Stimulated activated CD8-positive, alpha-beta memory T cell treated with anti-CD3 and anti-CD28 coated beads, Interleukin-15, amount 100 ng/mL, for 4 hours (primary cell): ENCODE measurements around the gene SPINK1.
"Not testable (repeated sequence)": the region's sequence is repeated elsewhere in the genome, so short reads cannot be mapped to it uniquely, and the experiment has no call there.

Experiments used
- DNase-seq, 2 donors: peaks; one replicate each; pipeline ENCODE4 v3.0.0-alpha.2; 2020; ENCODE audit warnings: low read depth in 2 of 2

The SPINK1 gene, protein sequence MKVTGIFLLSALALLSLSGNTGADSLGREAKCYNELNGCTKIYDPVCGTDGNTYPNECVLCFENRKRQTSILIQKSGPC

GRCh38 chr5:147831465-147831864, at the start of gene SPINK1:
SPINK1 (minus strand) TSS chr5:147831671; CDS start chr5:147831577, 94 bp downstream.
- no peak for DNase-seq

DNA sequence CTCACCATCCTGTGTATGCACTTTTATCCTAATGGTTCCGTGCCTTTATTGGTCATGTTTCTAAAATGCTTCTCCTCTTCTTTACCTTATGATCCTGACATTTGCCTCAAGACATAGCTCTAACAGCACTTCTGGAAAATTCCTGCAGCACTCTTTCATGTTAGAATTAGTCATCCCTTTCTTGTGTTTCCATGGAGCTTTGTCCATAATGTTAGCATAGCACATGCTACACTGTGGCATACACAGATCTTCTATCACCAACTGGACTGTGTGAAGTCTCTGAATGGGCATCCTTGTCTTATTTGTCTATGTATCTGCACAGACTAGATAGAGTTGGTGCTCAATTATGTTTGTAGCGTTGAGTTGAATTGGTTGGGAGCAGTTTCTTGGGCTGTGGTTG, 49.0 kb upstream of the SPINK1 start:
- no peak for DNase-seq

DNA sequence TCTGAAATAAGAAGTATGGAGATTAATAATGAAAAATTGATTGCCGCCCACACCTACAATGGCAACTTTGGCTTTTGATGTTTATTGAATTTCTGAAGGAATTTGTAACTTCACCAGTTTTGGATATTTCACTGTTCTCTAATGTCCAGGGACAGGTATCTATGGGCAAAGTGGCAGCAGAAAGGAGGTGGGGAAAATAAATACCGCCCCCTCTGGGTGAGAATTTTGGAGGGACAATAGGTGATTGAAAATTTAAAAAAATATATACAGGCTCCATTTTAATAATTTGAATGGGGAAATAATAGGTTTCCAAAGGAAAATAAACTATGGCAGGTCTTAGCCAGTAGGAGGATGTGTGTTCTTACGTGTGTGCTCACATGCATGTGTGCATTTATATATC, 48.3 kb upstream of the SPINK1 start:
- no peak for DNase-seq

DNA sequence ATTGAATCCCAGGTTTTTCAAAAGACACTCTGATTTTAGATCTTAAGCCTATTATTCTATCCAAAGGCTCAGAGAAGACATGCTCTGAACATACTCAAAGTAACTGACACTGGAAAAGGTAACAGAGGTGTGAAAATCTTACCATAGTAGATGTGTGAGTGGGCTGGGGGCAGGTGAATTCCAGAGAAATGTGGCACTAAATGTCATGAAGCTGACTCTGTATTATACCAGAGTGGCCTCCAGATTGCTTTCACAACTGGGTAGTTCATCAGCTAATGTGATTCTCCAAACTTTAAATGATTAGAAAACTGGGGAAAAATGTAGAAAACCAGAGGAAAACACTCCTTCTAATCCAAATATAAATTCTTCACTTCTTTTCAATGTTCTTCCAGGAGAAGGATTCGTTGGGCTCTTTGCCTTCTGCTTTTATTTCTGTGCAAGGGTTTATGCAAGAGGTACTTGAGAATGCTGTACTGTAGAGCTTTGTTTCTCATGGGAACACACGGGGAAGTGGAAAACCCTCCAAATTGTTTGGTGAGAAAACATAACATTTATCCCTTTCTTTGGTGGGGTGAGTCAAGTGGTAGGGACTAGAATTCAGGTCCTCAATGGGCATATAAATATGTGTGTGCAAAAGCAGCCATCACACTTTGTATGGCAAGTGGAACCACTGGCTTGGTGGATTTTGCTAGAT, 46.7 kb upstream of the SPINK1 start, which contains the start of gene SCGB3A2:
TSS of gene SCGB3A2 (plus strand) at position 646 of the 694 bp plus-strand sequence. CDS start 93 bp downstream, outside the sequence.
- DNase-seq: no peak

GRCh38 chr5:147876626-147877025, 45.2 kb upstream of the SPINK1 start:
- no peak for DNase-seq

- no peak for DNase-seq
Observed at GRCh38 chr5:147876141-147876540, 44.7 kb upstream of the SPINK1 start.

- no peak for DNase-seq
Observed at GRCh38 chr5:147874910-147875367, 43.5 kb upstream of the SPINK1 start.

DNA sequence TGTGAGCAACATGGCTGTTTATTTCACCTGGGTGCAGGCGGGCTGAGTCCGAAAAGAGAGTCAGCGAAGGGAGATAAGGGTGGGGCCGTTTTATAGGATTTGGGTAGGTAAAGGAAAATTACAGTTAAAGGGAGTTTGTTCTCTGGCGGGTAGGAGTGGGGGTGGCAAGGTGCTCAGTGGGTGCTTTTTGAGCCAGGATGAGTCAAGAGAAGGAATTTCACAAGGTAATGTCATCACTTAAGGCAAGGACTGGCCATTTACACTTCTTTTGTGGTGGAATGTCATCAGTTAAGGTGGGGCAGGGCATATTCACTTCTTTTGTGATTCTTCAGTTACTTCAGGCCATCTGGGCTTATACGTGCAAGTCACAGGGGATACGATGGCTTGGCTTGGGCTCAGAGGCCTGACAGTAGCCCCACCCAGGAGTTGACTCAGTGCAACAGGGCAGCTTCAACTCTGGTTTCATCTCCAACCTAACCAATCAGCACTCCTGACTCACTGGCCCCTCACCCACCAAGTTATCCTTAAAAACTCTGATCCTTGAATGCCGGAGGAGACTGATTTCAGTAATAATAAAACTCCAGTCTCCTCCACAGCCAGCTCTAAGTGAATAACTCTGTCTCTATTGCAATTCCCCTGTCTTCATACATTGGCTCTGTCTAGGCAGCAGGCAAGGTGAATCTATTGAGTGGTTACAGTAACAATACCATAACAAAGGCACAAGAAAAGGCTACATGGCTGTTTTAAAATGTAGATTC, 42.8 kb upstream of the SPINK1 start:
- not testable (repeated sequence) for DNase-seq

DNA sequence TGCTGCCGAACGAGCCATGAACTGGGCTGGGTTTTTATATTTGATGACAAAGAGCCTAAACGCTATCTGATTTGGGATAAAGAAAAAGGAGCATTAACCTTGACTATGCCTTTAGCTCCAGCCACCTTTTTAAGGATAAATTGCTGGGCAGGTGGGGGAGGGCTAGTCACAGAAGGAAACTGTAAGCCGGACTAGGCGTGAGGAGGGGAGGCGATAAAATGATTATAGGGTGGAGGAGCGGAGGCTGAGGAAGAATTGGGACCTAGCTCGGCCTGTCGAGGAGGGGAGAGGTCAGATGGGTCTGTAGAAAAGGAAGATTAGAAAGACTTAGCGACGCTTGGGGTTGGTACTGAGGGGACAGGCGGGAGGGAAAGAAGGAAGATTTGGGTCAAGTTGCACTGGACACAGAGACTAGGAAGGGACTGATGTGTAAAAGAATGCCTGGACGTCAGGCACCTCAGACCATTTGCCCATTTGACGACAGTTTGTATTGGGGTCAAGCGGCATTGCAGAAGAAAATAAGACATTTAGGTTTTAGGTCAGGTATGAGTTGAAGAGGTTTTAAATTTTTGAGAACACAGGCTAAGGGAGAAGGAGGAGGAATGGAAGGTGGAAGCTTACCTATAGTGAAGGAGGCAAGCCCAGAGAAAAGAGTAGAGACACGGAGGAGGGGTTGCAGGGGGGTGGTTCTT, 41.4 kb upstream of the SPINK1 start:
- DNase-seq: not testable (repeated sequence)

DNA sequence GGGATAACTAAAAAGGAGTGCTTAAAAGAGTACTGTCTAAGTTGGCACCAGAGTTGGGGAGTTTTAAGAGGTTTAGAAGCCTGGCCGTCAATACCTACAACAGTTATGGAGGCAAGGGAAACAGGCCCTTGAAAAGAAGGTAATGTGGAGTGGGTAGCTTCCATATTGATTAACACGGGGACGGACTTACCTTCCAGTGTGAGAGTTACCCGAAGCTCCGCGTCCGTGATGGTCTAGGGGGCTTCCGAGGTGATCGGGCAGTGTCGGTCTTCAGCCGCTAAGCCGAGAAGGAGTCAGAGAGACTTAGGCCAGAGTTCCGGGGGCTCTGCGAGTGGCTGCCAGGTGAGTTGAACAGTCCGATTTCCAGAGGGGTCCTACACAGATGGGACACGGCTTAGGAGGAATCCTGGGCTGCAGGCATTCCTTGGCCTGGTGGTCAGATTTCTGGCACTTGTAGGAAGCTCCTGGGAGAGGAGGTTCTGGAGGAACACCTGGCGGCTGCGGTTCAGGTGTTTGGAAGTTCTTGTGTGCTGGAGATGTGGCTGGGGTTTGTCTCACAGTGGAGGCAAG, 40.6 kb upstream of the SPINK1 start:
- not testable (repeated sequence) for DNase-seq

- DNase-seq: not testable (repeated sequence)
Observed at GRCh38 chr5:147869892-147870291, 38.4 kb upstream of the SPINK1 start.

- DNase-seq: no peak
Observed at GRCh38 chr5:147869112-147869511, 37.6 kb upstream of the SPINK1 start.

DNA sequence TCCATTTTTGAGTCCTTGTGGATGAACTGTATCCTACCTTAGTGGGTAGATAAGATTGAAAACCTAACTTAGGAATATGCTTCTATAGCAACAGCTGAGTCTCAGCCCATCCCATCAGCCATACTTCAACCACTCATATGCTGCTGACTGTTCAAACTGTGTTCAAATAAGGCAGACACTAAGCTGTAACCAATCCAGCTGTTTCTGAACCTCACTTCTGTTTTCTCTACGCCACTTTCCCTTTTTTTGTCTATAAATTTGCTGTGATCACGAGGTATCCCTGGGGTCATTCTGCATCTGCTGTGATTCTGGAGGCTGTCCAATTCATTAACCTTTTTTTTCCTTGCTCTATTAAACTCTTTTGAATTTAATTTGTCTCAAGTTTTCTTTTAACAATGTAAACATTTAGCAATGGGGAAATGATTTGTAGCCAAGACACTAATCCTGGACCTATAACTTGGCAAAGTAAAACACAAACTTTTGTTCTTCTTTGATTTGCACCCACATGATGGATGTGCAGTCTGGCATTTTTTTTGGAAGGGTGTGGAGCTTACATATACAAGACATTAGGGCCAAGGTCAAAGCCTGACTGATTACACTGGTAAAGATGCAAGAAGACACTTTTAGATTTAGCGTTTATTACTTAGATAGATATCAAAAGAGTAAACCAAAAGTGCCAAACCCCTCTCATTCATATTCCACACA, 32.1 kb upstream of the SPINK1 start:
- DNase-seq: no peak

DNA sequence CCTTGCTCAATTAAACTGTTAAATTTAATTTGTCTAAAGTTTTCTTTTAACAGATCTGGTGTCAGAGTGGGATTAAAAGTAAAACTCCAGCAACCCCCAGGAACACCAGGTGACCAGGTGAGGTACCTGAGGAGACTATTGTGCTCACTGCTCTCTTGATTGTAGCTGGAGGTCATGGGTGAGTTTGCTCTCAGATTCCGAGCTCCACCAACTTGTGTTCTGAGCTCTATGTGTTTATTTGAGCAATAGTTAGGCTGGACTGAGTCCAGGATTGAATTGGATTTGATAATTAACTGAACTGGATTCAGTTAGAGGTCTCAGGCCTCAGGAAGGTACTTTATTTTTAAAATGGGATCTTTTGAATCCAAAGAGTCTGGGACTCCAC, 29.2 kb upstream of the SPINK1 start:
- no peak for DNase-seq

DNA sequence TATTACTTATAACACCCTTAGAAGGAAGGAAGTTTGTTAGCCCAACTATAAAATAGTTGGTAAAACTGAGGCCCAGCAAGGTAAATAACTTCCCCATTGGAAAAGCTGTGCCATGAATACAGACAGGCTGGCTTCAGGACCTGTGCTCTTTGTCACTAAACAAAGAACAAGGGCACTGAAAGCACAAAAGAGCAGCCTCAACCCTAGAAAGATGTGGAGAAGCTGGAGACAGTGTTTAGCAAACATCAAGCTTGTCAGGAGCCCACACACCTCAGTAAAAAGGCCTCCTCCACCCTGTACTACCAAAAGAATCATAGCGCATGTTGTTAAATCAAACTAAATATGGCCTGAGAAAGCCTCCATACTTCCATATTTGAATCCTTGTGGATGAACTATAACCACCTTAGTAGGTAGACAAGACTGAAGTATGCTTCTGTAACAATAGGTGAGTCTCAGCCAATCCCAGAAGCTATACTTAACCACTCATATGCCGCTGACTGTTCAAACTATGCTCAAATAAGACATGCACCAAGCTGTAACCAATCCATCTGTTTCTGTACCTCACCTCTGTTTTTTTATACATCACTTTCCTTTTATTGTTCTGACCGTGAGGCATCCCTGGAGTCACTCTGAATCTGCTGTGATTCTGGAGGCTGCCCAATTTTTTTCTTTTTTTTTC, 28.6 kb upstream of the SPINK1 start:
- no peak for DNase-seq

GRCh38 chr5:147858565-147858964, 27.1 kb upstream of the SPINK1 start:
- no peak for DNase-seq

- peak in 1 of 2 donors; percentile 5 for DNase-seq
Observed at GRCh38 chr5:147857302-147858129, 26.0 kb upstream of the SPINK1 start.

GRCh38 chr5:147856801-147857200, 25.3 kb upstream of the SPINK1 start:
- DNase-seq: no peak

DNA sequence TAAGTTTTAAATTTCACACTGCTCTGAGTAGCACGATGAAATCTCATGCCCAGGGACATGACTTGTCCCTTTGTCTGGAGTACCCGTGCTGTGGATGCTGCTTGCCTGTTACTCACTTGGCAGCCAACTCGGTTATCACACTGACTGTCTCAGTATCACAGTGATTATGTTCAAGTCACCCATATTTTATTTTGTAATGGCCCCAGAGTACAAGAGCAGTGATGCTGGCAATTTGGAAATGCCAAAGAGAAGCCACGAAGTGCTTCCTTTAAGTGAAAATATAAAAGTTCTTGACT, 24.3 kb upstream of the SPINK1 start:
- no peak for DNase-seq
